NOMO-1 (cell line): ENCODE measurements around the gene SPG7.
"Not testable (repeated sequence)": the region's sequence is repeated elsewhere in the genome, so short reads cannot be mapped to it uniquely, and the experiment has no call there.

Source experiments
- DNase-seq, 2 experiments: peaks; one replicate each; lab custom pipeline; 2025; ENCODE audit not compliant: unreplicated experiment in 2 of 2; lab: John Stamatoyannopoulos, UW

SPG7 gene

DNA sequence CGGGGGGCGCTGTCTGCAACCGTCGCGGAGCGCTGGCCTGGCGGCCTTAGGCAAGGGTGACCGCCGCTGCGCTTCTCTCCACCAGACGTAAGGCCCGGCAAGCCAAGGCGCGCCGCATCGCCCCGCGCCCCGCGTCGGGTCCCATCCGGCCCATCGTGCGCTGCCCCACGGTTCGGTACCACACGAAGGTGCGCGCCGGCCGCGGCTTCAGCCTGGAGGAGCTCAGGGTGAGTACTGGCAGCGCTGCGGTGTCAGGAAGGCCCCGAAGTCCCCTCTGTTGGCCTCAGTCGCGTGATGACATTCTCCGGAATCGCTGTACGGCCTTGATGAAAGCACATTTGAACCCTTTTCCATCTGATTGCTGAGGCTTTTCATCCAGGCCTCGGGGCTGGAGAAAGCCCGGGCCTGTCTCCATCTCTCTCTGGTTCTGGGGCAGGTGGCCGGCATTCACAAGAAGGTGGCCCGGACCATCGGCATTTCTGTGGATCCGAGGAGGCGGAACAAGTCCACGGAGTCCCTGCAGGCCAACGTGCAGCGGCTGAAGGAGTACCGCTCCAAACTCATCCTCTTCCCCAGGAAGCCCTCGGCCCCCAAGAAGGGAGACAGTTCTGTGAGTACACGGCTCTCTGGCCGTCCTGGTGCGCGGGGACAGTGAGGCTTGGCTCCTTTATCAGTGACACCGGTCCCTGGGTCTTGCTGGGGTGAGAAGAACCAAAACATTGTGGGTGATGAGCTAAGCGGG, 53.1 kb downstream of the SPG7 start:
- no peak for DNase-seq

DNA sequence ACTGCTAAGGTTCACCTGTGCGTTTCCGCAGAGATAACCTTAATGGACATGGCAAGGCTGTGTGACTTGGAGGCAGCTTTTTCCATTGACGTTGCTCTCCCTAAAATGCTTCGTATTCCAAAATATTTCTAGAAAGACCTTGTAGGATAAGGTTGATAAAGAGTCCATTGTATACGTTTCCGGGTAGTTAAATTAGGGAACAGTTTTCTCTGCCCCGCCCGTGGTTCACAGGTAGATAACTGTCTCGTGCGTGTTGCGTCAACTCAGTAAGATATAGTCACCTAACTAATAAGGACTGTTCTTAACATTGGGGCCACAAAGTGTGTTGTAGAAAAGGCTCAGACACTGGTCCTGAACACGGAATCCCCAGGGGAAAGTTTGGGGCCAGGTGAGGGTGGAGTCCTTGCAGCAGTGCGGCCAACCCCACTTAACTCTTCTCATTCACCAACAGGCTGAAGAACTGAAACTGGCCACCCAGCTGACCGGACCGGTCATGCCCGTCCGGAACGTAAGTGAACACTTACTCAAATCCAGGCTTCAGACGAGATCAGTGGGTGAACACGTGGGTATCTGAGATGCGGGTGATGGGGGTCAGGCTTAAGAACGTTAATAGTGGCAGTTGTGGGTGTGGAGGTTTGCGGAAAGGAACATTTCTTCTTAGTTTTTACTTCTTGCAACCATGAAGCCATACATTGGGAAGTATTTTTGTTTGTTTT, 53.8 kb downstream of the SPG7 start:
- DNase-seq, result no peak

DNA sequence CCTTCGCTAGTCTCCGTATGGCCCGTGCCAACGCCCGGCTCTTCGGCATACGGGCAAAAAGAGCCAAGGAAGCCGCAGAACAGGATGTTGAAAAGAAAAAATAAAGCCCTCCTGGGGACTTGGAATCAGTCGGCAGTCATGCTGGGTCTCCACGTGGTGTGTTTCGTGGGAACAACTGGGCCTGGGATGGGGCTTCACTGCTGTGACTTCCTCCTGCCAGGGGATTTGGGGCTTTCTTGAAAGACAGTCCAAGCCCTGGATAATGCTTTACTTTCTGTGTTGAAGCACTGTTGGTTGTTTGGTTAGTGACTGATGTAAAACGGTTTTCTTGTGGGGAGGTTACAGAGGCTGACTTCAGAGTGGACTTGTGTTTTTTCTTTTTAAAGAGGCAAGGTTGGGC, 54.7 kb downstream of the SPG7 start:
- no peak for DNase-seq

DNA sequence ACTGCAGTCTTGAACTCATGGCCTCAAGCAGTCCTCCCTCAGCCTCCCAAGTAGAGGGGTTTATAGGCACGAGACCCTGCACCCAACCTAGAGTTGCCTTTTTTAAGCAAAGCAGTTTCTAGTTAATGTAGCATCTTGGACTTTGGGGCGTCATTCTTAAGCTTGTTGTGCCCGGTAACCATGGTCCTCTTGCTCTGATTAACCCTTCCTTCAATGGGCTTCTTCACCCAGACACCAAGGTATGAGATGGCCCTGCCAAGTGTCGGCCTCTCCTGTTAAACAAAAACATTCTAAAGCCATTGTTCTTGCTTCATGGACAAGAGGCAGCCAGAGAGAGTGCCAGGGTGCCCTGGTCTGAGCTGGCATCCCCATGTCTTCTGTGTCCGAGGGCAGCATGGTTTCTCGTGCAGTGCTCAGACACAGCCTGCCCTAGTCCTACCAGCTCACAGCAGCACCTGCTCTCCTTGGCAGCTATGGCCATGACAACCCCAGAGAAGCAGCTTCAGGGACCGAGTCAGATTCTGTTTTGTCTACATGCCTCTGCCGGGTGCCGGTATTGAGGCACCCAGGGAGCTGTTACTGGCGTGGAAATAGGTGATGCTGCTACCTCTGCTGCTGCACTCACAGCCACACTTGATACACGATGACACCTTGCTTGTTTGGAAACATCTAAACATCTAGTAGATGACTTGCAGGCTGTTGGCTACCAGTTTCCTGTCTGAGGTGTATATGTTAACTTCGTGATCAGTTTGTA, 55.6 kb downstream of the SPG7 start:
- DNase-seq, result no peak

DNA sequence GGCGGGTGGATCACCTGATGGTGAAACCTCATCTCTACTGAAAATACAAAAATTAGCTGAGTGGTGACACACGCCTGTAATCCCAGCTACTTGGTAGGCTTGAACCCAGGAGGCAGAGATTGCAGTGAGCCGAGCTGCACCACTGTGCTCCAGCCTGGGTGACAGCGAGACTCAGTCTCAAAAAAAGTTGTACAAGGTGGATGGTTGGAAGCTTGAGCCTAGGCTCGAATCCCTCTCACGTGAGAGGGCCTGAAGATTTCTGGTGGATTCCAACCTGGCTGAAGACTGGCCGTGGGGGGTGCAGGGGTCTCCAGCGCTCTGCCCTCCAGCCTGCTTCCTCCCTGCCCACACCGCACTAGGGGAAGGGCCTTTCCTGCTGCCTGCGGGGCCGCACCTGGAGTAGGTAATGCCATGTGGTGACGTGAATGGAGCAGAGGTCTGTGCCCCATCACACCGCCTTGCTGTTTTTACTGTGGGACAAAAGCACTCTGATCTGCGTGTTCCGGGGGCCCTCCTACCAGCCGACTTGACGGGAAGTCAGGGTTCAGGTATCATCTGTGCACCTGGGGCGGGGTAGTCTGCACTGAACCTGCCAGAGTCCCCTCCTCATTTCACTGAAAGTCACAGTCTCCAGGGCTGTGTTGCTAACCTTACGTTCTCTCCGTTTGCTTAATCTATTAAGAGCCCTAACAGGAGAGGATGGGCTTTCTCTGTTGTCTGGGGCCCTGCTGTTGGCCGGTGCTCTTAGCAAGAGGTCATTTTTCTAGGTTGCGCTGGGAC, 56.5 kb downstream of the SPG7 start:
- no peak for DNase-seq

DNA sequence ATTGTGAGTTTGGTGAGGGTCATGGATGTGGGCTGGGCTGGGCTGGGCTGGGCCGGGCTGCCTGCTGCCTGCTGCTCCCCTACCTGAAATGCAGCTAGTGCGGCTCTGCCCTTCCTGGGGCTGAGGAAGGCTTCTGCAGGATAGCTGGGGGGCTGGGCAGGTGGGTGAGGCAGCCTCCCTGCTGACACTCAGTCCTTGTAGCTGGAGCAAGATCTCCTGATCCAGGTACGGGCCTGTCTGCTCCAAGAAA, 57.0 kb downstream of the SPG7 start:
- DNase-seq, result no peak

DNA sequence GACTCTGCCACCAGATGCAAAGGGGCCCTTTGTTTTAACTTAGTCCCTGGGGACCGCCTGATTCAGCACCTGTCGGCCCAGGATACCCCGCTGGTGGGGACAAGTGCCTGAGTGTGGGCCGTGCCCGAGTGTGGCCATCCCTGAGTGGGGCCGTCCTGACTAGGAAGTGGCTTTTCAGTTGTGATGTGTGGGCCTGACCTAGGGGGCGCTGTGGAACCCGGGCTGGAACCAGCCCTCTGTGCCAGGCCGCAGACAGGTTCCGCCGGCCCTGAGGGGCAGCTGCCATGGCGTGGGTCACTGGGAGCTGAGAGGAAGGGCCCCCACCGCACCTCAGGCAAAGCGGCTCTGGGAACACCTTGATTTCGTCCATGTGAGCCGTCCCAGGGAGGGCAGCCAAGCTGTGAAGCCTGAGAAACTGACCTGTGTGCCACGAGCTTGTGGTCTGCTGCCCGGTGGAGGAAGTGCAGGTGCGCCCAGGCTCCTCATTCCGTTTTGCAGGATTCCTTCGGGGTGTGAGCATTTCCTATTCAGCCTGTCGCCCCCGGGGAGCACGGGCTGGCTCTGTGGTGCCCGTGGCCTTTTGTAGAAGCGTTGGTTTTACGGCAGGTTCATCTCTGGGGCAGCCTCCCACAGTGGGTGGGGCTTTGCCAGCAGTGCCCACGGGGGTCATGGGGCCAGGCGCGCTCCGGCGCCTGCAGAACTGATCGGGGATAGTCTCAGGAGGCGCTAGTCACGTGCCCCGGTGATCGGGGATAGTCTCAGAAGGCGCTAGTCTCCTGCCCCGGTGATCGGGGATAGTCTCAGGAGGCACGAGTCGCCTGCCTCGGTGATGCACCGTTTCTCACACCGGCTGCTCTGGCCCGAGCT, 57.5 kb downstream of the SPG7 start:
- DNase-seq, result peak; percentile 43 to 49

DNA sequence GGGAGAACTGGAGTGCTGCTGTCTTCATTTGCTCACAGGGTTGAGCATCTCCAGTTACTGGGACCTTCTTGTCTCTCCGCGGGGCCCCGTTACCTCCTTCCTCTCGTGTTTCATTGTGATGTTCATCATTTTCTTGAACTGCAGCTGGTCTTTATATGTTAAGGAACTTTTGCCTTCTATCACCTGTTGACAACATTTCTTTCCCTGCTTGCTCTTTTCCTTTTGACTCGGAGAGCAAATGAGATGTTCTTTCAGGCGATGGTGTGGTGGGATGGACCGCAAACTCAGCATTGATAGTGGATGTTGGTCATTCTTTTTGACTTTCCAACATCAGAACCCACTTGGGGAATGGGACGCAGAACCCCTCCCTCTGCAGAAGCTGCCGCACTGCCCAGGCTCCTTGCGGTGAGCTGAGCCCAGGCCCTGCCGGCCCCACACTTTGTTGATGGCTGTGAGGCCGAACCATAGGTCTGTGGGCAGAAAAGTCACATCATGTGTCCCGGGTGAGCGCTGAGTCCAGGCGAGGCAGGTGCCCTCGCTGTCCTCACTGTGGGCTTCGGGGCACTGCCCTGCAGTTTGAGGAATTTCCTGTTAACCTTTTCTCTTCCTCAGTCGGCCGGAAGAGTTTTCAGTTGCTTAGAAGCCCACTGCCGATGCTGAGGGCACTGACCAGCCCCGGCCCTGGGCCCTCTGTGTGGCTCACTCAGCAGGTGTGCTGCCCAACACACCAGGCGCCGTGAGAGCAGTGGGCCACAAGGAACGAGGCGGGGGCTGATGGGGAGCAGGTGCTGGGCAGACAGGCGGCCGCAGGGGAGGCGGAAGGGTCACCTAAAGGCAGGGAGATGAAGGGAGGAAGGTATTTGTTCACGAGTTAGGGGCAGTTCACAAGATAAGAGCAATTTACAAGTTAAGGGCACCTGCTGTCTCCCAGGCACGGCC, 59.7 kb downstream of the SPG7 start:
- no peak for DNase-seq

DNA sequence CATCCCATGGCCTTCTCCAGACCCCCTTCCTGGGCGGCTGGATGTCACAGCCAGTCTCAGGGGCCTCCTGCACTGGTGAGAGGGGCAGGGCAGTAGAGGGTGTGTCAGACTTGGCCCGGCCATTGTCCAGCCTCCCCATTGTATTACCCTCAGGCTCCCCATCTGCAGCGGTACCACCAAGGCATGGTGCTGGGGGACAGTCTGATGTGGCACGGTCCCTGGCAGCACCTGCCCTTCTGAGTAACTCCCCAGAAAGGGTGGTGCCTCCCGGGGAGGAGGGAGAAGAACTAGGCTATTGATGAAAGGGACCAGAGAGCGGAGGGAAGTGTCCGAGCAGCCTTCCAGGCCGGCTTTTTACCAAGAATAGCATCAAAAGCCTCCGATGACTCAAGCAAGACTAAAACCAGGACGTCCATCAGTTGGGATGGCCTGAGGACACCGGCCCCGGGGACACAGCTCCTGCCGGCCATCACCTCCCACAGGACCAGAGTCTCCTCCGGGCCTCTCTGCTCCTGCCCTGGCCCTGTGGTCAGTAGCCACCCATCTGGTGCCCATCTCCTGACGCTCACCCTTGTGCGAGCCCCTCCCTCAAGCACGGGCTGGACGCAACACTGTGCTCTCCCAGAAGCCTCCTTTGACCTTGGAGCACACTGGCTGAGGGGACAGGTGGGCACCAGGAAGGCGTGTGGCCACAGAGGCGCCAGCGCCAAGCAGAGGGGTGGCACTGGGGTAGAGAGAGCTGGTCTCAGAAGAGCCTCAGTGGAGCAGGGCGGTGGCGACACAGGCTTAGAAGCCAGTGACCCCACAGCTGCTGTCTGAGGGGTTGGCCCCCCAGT, 61.5 kb downstream of the SPG7 start:
- no peak for DNase-seq

DNA sequence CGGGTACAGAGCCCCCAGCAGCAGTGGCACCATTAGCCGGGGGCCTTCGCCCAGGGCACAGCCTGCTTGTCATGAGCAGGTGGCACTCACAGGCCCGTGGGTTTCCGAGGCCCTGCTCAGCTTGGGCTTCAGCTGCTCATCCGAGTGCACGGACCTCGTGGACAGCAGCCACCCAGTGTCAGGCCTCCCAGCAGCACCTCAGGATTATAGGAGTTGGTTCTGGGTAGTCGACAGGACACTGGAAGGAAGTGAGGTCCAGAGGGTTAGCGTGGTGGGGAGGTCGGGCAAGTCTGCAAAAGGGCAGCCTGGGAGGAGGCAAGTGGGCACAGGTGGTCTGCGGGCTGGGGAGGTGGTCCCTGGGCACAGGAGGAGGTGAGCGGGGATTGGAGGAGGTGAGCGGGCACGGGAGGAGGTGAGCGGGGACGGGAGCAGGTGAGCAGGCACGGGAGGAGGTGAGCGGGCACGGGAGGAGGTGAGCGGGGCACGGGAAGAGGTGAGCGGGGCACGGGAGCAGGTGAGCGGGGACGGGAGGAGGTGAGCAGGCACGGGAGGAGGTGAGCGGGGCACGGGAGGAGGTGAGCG, 62.2 kb downstream of the SPG7 start:
- no peak for DNase-seq

DNA sequence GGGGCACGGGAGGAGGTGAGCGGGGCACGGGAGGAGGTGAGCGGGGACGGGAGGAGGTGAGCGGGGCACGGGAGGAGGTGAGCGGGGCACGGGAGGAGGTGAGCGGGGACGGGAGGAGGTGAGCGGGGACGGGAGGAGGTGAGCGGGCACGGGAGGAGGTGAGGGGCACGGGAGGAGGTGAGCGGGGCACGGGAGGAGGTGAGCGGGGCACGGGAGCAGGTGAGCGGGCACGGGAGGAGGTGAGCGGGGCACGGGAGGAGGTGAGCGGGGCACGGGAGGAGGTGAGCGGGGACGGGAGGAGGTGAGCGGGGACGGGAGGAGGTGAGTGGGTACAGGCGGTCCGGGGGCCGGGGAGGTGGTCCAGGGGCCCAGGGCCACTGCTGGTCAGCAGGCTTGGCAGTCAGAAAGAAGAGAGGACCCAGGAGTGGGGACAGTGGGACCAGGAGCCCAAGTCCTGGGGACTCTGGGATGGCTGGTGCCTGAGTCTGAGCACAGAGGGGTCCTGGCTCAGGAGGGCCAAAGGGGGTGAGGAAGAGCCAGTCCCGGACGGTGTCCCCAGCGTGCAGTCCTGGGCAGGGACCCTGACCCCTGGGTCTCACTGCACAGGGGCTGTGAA, 62.9 kb downstream of the SPG7 start:
- not testable (repeated sequence) for DNase-seq

DNA sequence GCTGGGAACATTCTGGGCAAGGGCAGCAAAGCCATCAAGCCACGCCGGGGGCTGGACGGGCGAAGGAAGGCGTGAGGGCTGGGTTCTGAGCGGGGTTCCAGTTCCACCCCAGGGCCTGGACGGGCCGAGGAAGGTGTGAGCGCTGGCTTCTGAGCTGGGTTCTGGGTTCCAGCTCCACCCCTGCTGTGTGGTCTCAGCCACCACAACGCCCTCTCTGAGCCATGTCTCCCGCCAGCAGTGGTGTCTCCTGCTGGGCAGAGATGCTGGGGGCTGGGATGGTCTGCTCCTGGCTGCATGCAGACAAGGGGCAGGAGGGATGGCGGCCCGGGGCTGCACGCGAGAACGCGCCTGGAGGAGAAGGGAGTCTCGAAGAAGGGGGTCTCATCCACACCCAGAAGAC, 63.4 kb downstream of the SPG7 start:
- DNase-seq, result no peak

DNA sequence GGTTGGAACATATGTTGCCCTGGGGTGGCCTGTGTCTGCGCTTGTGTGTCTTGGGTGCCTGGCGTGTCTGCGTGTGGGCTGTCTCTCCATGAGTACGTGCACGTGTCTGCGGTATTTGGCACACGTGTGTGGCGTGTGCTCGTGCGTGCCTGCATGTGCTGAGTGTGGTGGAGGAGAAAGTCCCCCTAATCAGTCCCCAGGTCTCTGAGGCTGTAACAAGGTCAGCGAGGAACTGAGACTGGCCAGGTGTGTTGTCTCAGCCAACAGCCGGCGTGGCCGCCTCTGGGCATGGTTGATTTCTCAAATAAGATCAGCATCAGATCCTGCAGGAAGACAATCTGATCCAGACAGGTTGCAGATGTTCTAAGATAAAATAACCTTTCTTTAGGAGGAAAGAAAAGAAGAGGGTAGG, 63.9 kb downstream of the SPG7 start:
- DNase-seq, result no peak

DNA sequence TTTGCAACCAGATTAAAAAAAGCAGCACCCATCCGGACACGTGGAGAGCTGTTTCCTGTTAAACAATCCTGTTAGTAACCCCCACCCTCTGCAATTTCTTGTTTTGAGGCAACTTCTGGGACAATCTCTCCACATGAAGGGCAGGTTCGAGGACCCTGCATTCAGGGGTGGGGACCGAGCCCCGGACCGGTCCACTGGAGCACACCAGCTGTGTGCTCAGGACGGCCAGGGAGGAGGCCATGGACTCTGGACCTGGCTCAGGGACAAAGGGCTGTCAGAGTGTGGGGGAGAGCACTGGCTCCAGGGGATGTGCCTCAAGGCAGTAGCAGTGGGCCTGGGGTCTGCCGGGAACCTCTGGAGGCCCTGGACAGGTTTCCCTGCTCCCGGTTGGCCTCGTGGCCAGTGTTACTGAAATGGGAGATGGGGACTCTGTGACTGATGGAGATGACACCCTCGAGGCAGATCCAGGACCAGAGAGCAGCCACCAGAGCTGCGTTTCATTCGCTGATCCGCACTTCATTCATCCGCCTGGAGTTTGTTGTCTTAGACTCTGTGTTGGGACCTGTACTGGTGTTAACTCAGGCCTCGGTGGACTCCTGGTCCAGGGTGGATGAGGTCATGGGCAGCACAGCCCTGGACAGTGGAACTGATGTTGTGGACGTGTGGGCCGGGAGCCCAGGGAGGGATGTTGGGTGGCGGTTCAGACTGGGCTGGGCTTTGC, 64.4 kb downstream of the SPG7 start:
- DNase-seq, result no peak

DNA sequence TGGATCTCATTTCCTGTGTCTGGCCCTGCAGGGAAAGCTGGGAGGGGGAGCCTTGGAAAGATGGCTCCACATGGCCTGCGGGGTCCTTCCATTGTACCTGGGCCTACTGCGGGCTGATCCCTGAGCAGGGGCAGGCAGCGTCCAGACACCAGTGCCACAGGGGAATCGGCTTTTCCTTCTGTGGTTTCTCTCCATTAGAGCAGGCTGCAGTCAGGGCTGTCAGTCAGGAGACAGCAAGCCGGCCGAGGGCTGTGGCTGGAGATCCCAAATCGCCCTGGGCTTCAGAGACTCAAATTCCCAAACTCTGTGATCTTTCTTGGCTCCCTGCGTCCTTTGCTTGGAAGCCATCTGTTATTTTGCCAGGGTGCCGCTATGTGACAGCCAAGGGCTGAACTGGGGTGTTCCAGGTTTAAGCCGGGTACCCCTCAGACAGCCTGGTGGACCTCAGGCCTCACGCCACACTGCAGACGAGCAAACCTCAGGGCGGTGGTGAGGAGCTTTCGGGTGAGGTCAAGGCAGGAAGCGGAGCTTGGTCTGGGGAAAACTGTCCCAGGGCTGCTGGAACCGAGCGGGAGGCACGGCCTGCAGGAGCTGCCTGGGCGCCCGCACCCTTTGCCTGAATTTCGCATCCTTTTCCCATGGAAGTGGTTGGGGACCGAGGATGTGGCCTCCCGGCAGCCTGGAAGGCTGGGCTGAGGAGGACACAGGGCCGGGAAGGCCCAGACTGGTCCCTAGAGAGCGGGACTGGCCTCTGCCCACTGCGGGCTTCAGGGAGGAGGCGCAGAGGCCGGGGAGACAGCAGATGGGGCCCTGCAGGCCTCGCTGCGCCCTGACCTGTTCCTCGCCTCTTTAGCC, 65.8 kb downstream of the SPG7 start:
- no peak for DNase-seq

DNA sequence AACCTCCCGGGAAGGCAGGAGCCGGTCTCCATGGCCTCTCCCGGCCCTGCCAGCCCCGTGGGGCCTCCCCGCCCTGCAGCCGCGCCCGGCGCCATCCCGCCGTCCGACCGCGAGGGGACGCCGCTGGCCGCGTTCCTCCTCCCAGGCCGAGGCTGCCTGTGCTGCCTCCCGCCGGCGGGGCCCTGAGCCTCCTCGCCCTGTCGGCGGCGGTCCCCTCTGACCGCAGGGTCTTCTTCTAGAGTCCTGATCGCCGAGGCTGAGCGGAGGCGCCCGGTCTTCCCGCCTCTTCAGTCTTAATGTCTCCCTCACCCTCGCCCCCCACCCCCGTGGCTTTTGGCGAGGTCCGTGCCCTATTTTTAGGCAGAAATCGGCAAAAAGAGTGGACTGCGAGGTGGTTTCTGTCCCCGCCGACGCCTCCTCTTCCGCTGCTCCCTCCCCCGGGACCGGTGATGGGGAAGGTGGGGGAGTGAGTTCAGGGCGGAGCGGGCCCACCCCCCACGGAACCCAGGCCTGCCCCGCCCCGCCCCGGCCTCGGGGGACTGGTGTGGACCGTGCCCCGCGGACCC, 66.6 kb downstream of the SPG7 start:
- peak; percentile 39 to 56 for DNase-seq
